BLaER1 treated with 17β-estradiol and CSF1 and Interleukin-3, amounts not matched to agents 10 nM and 100 nM (cell line): ENCODE measurements around the gene DUSP15.

Experiments
- H3K27ac ChIP-seq, 11 experiments: shearing (Covaris generic); formaldehyde crosslinking; 2 replicates each; pipeline ENCODE4 v1.8.1; 2022
- H3K27me3 ChIP-seq, 11 experiments: shearing (Covaris generic); formaldehyde crosslinking; 2 replicates each; pipeline ENCODE4 v1.8.1; 2022
- H3K36me3 ChIP-seq, 11 experiments: shearing (Covaris generic); formaldehyde crosslinking; 2 replicates each; pipeline ENCODE4 v1.8.1; 2022
- H3K4me1 ChIP-seq, 10 experiments: shearing (Covaris generic); formaldehyde crosslinking; 2 replicates each; pipeline ENCODE4 v1.8.1; 2022
- H3K4me2 ChIP-seq, 11 experiments: shearing (Covaris generic); formaldehyde crosslinking; 2 replicates each; pipeline ENCODE4 v1.8.1; 2022
- H3K4me3 ChIP-seq, 10 experiments: shearing (Covaris generic); formaldehyde crosslinking; 2 replicates each; pipeline ENCODE4 v1.8.1; 2022
- H3K9ac ChIP-seq, 11 experiments: shearing (Covaris generic); formaldehyde crosslinking; 2 replicates each; pipeline ENCODE4 v1.8.1; 2022
- H3K9me3 ChIP-seq, 11 experiments: shearing (Covaris generic); formaldehyde crosslinking; replicated peaks in 1 of 11; 2 replicates each; pipeline ENCODE4 v1.8.1; 2022
- H4K20me1 ChIP-seq, 11 experiments: shearing (Covaris generic); formaldehyde crosslinking; 2 replicates each; pipeline ENCODE4 v1.8.1; 2022
- Cebpa-rat ChIP-seq, 11 experiments: shearing (Covaris generic); IDR thresholded peaks; 2 replicates each; pipeline ENCODE4 v1.8.1; 2022

DUSP15 gene

GRCh38 chr20:31901615-31902014 lies 31.3 kb upstream of the DUSP15 start:
- H4K20me1 ChIP-seq = no peaks in the 10 kb centered on the region
- H3K4me2 ChIP-seq = no peak overlapping the region
- no peak overlapping the region for H3K27ac ChIP-seq
- no peaks in the 10 kb centered on the region for H3K36me3 ChIP-seq
- no peak overlapping the region for H3K4me3 ChIP-seq
- H3K4me1 ChIP-seq = peaks cover 0 to 2% (median 0%) of the 10 kb centered on the region in 10 experiments; a peak in 3 of 20 replicates
- TF ChIP-seq Cebpa-rat (IDR thresholded peaks at IDR 0.05) = no peak
- H3K9ac ChIP-seq = no peak overlapping the region
- H3K27me3 ChIP-seq = no peaks in the 10 kb centered on the region
- no peaks in the 10 kb centered on the region for H3K9me3 ChIP-seq

- Histone ChIP-seq H3K27me3 (no peaks in the 10 kb centered on the region), H3K36me3 (no peaks in the 10 kb centered on the region), H3K4me2 (no peak overlapping the region), H3K9ac (no peak overlapping the region), H3K27ac (no peak overlapping the region), H4K20me1 (no peaks in the 10 kb centered on the region), H3K4me3 (no peak overlapping the region), H3K4me1 (peaks cover 12 to 22% (median 15%) of the 10 kb centered on the region in 10 experiments; a peak in 18 of 20 replicates), H3K9me3 (0 out of 22 replicates have a peak, but pooled peaks cover 0 to 4% (median 0%) of the 10 kb centered on the region in 11 experiments)
- TF ChIP-seq Cebpa-rat (IDR thresholded peaks at IDR 0.05) = no peak
These were observed 27.2 kb upstream of the DUSP15 start for GRCh38 chr20:31897541-31897940.

GRCh38 chr20:31896049-31896448 lies 25.7 kb upstream of the DUSP15 start:
- Histone ChIP-seq H3K9me3 (0 out of 22 replicates have a peak, but pooled peaks cover 0 to 4% (median 0%) of the 10 kb centered on the region in 11 experiments), H3K4me3 (no peak overlapping the region), H3K27ac (peak overlapping the region in 8 of 11 experiments; percentile 66 to 73 (median 72); a peak in 9 of 22 replicates), H3K4me1 (peaks cover 12 to 22% (median 15%) of the 10 kb centered on the region in 10 experiments; a peak in 18 of 20 replicates), H3K9ac (no peak overlapping the region), H3K36me3 (no peaks in the 10 kb centered on the region), H3K4me2 (peak overlapping the region in 6 of 11 experiments; percentile 15 to 61 (median 50); a peak in 5 of 22 replicates), H3K27me3 (no peaks in the 10 kb centered on the region), H4K20me1 (no peaks in the 10 kb centered on the region)
- no peak for TF ChIP-seq Cebpa-rat (IDR thresholded peaks at IDR 0.05)

GRCh38 chr20:31894980-31895675 lies 24.8 kb upstream of the DUSP15 start:
- no peaks in the 10 kb centered on the region for H3K36me3 ChIP-seq
- H3K27ac ChIP-seq = peak overlapping the region; percentile 34 to 73 (median 71); a peak in 20 of 22 replicates
- no peaks in the 10 kb centered on the region for H3K27me3 ChIP-seq
- TF ChIP-seq Cebpa-rat (IDR thresholded peaks at IDR 0.05) = no peak
- H4K20me1 ChIP-seq = no peaks in the 10 kb centered on the region
- H3K9ac ChIP-seq = peak overlapping the region; percentile 1 to 64 (median 55); a peak in 18 of 22 replicates
- H3K4me3 ChIP-seq = no peak overlapping the region
- H3K9me3 ChIP-seq = 0 out of 22 replicates have a peak, but pooled peaks cover 0 to 4% (median 0%) of the 10 kb centered on the region in 11 experiments
- peaks cover 12 to 22% (median 15%) of the 10 kb centered on the region in 10 experiments; a peak in 18 of 20 replicates for H3K4me1 ChIP-seq
- H3K4me2 ChIP-seq = peak overlapping the region; percentile 42 to 66 (median 55); a peak in 21 of 22 replicates

- no peak overlapping the region for H3K4me3 ChIP-seq
- H4K20me1 ChIP-seq = no peaks in the 10 kb centered on the region
- 0 out of 22 replicates have a peak, but pooled peaks cover 0 to 4% (median 0%) of the 10 kb centered on the region in 11 experiments for H3K9me3 ChIP-seq
- no peak overlapping the region for H3K9ac ChIP-seq
- peaks cover 7 to 16% (median 10%) of the 10 kb centered on the region in 10 experiments; a peak in 18 of 20 replicates for H3K4me1 ChIP-seq
- H3K27ac ChIP-seq = no peak overlapping the region
- no peak for TF ChIP-seq Cebpa-rat (IDR thresholded peaks at IDR 0.05)
- no peak overlapping the region for H3K4me2 ChIP-seq
- no peaks in the 10 kb centered on the region for H3K36me3 ChIP-seq
- no peaks in the 10 kb centered on the region for H3K27me3 ChIP-seq
These were observed 20.3 kb upstream of the DUSP15 start for GRCh38 chr20:31890646-31891045.

GRCh38 chr20:31883829-31884228 lies 13.5 kb upstream of the DUSP15 start:
- Histone ChIP-seq H3K36me3 (no peaks in the 10 kb centered on the region), H3K27me3 (no peaks in the 10 kb centered on the region), H3K4me3 (no peak overlapping the region), H3K9ac (no peak overlapping the region), H3K4me1 (peaks cover 5 to 33% (median 12%) of the 10 kb centered on the region in 10 experiments; a peak in 18 of 20 replicates), H3K27ac (no peak overlapping the region), H3K9me3 (no peaks in the 10 kb centered on the region), H4K20me1 (no peaks in the 10 kb centered on the region), H3K4me2 (no peak overlapping the region)
- TF ChIP-seq Cebpa-rat (IDR thresholded peaks at IDR 0.05) = no peak

- Histone ChIP-seq H4K20me1 (no peaks in the 10 kb centered on the region), H3K4me1 (peaks cover 6 to 34% (median 13%) of the 10 kb centered on the region in 10 experiments; a peak in 18 of 20 replicates), H3K27ac (no peak overlapping the region), H3K4me3 (no peak overlapping the region), H3K36me3 (no peaks in the 10 kb centered on the region), H3K9me3 (0 out of 22 replicates have a peak, but pooled peaks cover 0 to 4% (median 0%) of the 10 kb centered on the region in 11 experiments), H3K9ac (no peak overlapping the region), H3K4me2 (peak overlapping the region in 1 of 11 experiments; percentile 22; a peak in 2 of 22 replicates), H3K27me3 (no peaks in the 10 kb centered on the region)
- no peak for TF ChIP-seq Cebpa-rat (IDR thresholded peaks at IDR 0.05)
These were observed 11.6 kb upstream of the DUSP15 start for GRCh38 chr20:31881945-31882344.

- Histone ChIP-seq H3K9me3 (0 out of 22 replicates have a peak, but pooled peaks cover 0 to 4% (median 0%) of the 10 kb centered on the region in 11 experiments), H3K36me3 (no peaks in the 10 kb centered on the region), H3K27me3 (no peaks in the 10 kb centered on the region), H3K4me1 (peaks cover 24 to 42% (median 29%) of the 10 kb centered on the region in 10 experiments), H3K4me3 (peak overlapping the region; percentile 56 to 71 (median 62)), H4K20me1 (no peaks in the 10 kb centered on the region), H3K27ac (peak overlapping the region in 10 of 11 experiments; percentile 37 to 87 (median 66); a peak in 17 of 22 replicates), H3K9ac (peak overlapping the region; percentile 61 to 83 (median 77)), H3K4me2 (peak overlapping the region; percentile 68 to 92 (median 86))
- TF ChIP-seq Cebpa-rat (IDR thresholded peaks at IDR 0.05) = no peak
These were observed 9.0 kb upstream of the DUSP15 start for GRCh38 chr20:31879143-31879987.
